ENCODE data around the gene NAP1L1.
A peak's percentile ranks its signal among the peaks of the same experiment; 100 is the strongest.

The NAP1L1 gene

DNA sequence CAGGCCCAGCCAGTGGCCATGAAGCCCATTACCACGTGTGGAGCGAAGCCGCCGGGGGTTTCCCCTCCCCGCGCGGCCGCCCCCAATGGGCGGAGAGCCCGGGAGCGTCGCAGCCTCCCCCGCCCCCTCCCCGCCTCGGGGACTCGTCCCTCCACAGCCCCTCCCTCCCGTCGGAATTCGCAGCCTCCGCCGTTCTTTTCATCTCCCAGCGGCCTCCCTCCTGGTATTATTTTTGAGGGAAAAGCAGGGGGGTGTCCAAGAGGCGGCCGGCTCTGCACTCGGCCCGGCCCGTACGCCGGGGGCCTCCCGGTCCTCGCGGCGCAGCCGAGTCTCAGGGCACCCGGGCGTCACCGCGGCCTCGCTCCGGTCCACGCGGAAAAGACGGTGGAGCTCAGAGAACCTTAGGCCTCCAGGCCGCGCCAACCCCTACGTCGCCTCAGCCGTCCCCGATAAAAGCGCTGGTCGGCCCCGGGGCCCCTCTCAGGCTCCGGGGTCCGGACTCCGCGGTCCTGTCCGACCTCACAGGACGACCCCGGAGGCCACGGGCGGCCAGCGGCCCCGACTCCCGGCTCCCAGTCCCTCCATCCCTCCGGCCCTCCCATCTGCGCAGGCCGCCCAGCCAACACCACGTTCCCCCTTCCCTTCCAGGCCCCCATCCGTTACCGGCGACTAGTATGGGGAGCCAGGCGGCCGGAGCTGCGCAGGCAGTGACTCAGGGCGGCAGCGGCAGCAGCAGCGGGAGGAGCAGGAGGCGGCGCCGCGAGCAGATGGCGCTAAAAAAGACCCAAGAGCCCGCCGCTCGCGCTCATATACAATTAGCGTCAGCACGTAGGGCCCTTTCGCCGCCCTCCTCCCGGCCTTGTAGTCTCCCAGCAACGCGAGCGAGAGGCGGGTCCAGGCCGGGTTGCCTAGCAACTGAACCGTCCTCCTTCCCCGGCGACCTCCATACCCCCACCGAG is at the start of gene NAP1L1:
NAP1L1 (minus strand) TSS at position 782 of the 959 bp plus-strand sequence. CDS start 10,466 bp downstream, outside the sequence.
- TF ChIP-seq CTCF (conservative IDR thresholded peaks at IDR 0.05; ENCODE audit: control insufficient read depth, insufficient read depth, low read depth, low read length), result no peak
- peak within 1 kb of the TSS; percentile 86 for H3K4me3 ChIP-seq (ENCODE audit: control insufficient read depth, low read depth, low read length)
- DNase-seq (ENCODE audit: low read depth), result peak; percentile 97

DNA sequence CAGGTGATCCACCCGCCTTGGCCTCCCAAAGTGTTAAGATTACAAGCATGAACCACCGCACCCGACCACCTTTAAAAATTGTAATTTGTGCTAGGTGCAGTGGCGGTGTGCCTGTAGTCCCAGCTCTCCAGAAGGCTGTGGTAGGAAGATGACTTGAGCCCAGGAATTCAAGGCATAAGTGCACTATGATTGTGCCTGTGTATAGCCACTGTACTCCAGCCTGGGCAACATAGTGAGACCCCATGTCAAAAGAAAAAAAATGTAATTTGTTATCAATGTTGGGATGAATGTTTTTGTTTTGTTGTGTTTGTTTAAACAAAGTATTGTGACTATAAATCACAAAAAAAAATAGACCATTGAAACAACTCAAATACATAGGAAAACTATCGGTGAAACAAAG is 43.1 kb upstream of the NAP1L1 start:
- TF ChIP-seq CTCF (conservative IDR thresholded peaks at IDR 0.05; ENCODE audit: control insufficient read depth, insufficient read depth, low read depth, low read length), result no peak
- H3K4me3 ChIP-seq (ENCODE audit: control insufficient read depth, low read depth, low read length), result no peak overlapping the region
- no peak for DNase-seq (ENCODE audit: low read depth)

- no peak overlapping the region for H3K4me3 ChIP-seq (ENCODE audit: control insufficient read depth, low read depth, low read length)
- no peak for DNase-seq (ENCODE audit: low read depth)
- TF ChIP-seq CTCF (conservative IDR thresholded peaks at IDR 0.05; ENCODE audit: control insufficient read depth, insufficient read depth, low read depth, low read length), result no peak
Measured at GRCh38 chr12:76124456-76124855, 40.0 kb upstream of the NAP1L1 start.

- DNase-seq (ENCODE audit: low read depth), result peak; percentile 59
- H3K4me3 ChIP-seq (ENCODE audit: control insufficient read depth, low read depth, low read length), result no peak overlapping the region
- no peak for TF ChIP-seq CTCF (conservative IDR thresholded peaks at IDR 0.05; ENCODE audit: control insufficient read depth, insufficient read depth, low read depth, low read length)
Measured at GRCh38 chr12:76123259-76124212, 39.1 kb upstream of the NAP1L1 start.

- no peak for DNase-seq (ENCODE audit: low read depth)
- no peak overlapping the region for H3K4me3 ChIP-seq (ENCODE audit: control insufficient read depth, low read depth, low read length)
- TF ChIP-seq CTCF (conservative IDR thresholded peaks at IDR 0.05; ENCODE audit: control insufficient read depth, insufficient read depth, low read depth, low read length), result no peak
Measured at GRCh38 chr12:76119887-76120286, 35.4 kb upstream of the NAP1L1 start.

- no peak for DNase-seq (ENCODE audit: low read depth)
- no peak for TF ChIP-seq CTCF (conservative IDR thresholded peaks at IDR 0.05; ENCODE audit: control insufficient read depth, insufficient read depth, low read depth, low read length)
Measured at GRCh38 chr12:76117751-76118150, 33.3 kb upstream of the NAP1L1 start.

More at GRCh38 chr12:76117751-76118150, 33.3 kb upstream of the NAP1L1 start:
- no peak overlapping the region for H3K4me3 ChIP-seq (ENCODE audit: control insufficient read depth, low read depth, low read length)

All from fibroblast of mammary gland (primary cell).